HK-2 (cell line): Measurements from ENCODE around the gene NUMBL.

ENCODE experiments used
- DNase-seq: peaks from one replicate; pipeline ENCODE4 v3.0.0-alpha.2; 2018; ENCODE audit not compliant: unreplicated experiment

The NUMBL gene

DNA sequence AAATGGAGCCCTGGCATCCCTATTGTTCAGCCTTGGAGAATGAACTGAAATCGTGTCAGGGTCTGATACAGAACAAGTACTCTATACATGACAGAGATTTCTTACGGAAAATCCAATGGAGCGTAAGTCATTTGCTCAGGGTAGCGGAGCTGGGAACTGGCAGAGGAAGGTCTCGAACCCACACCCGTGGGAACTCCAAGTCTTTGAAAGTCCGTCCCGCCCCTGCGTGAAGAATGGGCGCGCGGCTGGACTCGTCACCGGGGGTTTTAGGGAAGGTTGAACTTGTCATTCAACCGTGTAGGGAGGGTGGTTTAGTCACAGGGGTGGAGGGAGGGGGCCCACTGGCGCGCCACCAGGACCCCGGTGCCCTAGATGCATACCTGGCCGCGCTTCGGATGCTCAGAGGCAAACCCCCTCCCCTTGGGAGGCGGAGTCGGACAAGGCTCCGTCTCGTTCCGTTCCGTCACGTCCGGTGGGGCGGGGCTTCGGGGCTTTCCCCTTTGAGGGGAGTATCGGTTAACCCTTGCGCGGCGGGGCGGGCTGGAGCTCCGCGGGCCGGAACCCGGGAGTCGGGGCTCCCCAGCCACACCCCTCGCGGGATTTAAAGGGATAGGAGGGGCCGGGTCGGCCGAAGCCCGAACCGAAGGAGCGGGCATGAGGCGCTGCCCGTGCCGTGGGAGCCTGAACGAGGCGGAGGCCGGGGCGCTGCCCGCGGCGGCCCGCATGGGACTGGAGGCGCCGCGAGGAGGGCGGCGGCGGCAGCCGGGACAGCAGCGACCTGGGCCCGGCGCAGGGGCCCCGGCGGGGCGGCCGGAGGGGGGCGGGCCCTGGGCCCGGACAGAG is 26.3 kb upstream of the NUMBL start, which contains the start of the genes COQ8B and ITPKC:
Gene COQ8B (minus strand): TSS at position 405 of the 843 bp plus-strand sequence. CDS start 2,254 bp downstream, outside the sequence.
Gene ITPKC (plus strand): TSS at position 631 of the 843 bp plus-strand sequence. CDS start 24 bp downstream, at position 655.
- DNase-seq = peak; percentile 99

DNA sequence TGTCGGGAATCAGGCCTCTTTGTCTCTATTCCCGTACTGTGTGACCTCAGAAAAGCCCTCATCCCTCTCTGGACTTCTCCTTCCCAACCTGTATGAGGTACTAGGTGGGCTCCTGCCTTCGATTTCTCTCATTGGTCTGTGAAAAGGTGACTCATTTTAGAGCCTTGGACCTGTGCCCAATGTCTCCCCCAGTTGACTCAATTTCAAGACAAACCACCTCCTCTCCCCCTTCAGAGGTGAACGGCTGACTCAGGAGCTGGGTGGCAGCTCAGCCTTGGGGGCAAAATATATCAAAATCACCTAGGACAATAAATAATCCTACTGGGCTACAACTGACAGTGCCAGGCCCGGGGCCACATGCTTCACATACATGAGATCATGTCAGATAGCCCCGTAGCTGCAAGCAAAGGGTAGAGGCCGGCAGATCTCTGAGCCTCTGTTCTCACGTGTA is 25.6 kb upstream of the NUMBL start:
- peak; percentile 85 for DNase-seq

DNA sequence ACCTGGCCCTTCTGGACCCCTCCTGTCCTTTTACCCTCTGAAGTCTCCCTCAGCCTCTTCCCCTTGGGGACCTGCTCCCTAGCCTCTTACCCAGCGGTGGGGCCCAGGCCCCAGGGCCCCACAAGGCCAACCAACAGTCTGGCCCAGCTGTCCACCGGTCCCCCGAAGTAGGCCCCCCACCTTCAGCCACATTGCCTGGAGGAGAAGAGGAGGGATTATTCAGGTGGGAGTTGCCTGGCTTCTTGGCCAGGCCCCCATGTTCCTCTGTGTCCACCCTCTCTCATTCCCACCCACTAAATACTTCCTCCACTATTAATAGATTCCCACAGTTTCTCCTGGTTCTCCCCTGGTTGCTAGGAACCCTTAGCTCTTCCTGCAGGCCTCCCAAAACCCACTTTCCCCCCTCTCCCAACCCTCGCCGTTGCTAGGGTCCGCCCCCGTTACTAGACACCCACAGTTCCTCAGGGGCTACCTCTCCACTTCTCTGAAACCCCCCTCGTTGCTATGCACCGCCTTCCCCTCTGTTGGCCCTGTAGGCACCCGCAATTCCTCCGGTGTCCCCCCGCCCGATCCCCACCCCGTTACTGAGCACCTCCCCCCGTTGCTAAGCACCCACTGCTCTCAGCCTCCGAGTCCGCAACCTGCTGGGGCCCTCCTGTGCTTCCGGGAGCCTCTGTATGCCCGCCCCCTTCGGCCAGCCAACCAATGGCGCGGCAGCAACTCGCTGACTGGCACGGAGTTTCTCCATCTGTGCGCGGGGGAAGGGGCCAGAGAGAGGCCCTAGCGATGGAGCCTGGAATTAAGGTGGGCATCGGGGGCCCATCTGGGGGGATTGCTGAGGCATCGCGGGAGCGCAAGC is 24.2 kb upstream of the NUMBL start:
- peak; percentile 95 for DNase-seq

DNA sequence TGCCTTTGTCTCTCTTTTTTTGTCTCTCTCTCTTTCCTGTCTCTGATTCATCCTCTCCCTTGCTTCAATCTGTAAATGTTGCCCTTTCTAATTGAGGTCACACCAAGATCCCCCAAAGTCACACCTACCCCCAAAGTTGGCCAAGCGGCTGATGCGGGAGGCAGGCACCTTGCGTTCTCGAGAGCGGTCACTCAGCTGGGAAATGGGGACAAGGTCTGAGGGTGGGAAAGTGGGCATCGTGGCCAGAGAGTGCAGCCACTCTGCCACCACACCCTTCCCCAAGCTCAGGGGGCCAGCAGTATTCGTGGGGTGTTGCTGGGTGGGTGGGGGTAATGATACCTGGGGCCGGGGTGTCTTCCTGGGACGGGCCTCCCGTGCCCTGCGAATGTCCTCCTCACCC is 23.5 kb upstream of the NUMBL start:
- DNase-seq = no peak

DNA sequence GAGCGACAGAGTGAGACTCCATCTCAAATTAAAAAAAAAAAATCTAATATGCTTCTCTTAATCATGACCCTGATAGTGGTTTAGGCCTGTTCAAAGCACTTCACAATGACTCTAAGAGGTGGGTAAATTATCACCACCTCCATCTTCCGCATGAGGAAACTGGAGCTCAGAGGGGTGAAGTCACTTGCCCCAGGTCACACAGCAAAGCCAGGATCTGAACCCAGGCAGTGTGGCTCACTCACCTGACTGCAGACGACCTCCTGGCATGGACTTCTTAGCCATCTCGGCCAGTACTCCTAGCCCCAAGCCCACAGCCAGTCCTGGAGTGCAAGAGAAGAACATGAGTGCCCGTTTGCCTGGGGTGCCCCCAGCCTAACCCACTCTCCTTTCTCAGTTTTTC is 19.4 kb upstream of the NUMBL start:
- DNase-seq = no peak

DNA sequence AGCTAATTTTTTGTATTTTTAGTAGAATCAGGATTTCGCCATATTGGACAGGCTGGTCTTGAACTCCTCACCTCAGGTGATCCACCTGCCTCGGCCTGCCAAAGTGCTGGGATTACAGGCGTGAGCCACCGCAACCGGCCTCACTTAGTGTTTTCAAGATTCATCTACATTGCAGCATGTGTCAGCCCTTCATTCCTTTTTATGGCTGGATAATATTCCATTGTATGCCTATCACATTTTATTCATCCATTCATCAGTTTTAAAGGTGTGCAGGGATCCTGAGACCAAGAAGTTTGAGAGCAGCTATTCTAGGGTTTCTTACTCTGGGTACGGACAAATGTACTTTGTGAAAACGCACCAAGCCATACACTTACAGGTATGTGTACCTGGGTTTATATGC is 17.2 kb upstream of the NUMBL start:
- no peak for DNase-seq

DNA sequence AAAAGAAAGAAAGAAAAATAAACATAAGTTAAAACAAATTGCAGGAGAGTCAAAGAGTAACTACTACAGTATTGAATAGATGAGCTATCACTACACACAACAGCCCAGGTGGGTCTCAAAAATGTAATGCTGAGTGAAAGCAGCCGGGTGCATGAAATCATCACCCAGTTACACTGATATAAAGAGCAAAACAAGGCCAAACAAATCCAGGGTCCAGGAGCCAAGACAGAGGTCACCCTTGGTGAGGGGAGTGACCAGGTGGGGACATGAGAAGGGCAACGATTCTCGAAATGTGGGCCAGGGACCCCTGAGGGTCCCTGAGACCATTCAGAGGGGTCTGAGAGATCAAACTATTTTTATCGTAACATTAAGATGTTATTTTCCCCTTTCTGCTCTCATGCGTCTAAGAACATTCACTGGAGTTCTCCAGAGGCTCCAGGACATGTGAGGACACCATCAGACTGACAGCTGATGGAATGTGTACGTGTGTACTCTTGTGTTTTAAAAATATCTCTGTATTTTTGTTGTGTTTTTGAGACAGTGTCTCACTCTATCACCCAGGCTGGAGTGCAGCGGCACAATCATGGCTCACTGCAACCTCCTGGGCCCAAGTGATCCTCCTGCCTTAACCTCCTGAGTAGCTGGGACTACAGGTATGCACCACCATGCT is 15.6 kb upstream of the NUMBL start:
- no peak for DNase-seq

DNA sequence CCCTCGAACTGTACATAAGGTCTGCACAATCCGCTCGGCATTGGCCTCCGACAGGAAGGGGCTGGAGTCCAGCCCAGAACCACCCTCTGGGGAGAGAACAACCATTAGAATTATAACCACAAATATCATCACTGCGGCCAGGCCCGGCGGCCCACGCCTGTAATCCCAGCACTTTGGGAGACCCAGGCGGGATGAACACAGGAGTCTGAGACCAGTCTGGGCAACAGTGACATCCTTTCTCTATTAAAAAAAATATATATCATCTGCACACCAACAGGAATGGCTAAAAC is 14.9 kb upstream of the NUMBL start:
- DNase-seq = no peak

DNA sequence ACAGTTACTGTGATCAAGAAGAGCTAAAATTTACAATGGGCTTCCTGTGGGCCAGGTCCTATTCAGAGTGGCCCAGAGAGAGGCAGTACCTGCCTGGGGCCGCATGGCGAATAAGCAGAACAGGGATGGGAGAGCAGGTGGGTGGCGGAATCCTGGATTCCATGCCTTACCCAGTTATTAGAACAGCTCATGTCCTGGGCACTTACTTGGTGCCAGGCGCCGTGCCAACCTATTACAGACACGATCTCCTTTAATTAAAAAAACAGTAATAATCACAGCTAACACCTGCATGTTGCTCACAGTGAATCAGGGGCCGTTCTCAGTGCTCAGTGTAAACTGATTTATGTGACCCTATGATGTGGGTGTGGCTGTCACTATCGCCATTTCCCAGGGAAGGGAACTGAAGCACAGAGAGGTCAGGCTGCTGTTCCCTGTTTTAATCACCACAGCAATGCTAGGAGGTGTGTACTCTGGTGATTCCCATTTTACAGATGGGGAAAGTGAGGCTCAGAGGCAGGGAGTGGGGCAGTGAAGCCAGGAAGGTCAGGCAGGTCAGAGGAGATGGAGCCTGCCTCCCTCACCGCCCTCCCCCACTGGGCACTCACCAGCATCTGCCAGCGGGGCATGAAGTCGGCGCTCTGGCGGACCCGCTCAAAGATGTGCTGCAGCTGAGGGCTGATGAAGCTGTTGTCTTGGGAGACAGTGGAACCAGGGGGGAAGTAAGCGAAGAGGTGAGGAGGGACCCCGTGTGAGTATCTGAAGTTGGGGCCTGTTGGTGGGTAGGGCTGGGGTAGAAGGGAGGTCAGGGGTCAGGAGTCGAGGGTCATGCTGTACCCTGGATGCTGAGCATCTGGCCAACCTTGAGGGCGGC is 14.3 kb upstream of the NUMBL start:
- DNase-seq = no peak

DNA sequence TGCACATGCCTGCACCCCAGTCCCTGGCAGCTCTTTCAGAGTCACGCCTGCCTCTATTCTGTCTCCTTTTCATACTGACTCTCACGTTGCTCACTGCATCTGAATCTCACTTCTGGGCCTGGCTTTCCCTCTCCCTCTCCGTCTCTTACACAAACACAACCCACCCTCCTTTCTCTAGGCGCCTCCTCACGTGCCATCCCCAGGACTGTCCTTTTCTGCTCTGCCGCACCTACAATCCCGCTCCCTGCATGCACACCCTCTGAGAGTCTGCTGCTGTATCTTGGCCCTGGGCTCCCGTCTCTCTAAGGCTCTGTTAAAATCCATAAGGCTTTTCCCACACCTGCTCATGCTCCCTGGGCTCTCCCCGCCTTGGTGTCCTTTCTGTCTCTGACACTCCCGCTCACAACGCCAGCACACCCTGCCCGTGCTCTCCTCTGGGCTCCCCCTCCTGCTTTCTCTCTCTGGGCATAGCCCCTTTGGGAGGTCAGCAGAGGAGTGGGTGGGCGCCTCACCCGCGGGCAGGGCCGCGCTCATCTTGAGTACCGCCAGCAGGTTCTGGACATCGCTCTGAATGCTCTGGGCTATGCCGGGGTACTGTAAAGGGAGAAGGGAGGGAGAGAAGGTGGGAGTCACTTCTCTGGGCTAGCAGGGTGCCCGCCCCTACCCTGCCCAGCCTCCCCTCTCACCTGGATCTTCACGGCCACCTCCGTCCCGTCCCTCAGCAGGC is 12.7 kb upstream of the NUMBL start:
- DNase-seq = no peak

DNA sequence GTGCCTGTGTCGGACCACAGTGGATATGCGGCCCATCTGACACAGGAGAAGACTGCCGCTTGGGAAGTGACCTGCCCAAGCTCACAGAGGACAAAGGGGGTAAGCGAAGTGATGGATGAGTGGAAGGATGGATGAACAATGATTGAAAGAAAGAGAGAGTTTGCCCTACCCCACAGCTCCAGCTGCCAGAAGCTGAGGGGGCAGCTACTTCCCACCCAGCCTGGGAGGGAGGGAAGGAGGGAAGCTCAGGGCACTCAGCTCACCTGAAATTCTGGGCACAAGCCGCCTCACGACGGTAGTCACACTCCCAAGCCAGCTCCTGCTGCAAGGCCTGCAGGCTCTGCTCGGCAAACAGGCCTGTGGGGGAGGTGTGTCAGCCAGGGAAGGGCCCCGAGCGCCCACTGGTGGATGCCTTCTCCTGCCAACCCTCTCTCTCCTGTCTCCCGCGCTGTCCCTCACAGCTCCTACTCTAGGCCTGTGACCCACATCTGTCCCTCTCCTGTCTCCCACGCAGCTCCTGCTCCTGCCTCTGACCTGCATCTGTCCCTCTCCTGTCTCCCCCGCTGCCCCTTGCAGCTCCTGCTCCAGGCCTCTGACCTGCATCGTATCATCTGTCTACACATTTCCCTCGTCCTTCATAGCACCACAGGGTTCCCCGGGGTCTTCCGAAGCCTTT is 12.0 kb upstream of the NUMBL start:
- DNase-seq = no peak

DNA sequence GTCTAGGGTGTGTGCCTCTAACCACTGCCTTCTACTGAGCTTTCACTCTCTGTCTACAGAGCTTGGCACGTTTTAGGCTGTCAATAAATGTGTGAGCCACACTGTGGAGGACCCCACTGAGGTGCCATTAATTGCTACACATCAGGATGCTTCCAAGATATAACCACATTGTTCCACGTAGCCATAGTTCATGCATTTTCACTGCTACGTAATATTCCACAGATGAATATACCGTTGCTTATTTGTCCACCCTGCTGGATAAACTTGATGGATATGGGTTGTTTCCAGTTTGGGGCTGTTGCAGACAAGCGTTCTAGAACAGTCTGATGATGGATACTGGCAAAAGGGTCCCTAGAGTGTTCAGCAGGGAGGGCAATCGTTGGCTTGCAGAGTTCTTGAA is 11.3 kb upstream of the NUMBL start:
- no peak for DNase-seq

DNA sequence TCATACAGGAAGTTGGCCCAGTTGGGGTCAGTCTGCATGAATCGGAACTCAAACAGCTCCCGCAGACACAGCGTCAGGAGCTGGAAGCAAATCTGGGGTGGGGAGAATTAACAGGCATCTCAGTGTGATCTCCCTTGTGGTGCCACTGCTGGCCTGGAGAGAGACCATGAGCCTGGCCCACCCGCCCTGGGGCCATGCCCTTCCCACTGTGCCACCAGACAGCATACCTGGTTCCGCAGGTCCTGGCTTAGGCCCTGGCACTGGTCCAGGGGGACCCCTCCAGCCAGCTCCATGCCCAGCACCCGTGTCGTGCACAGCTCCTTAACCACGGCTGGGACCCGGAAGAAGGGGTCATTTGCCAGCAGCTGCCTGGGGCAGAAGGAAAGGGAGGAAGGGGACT is 9.6 kb upstream of the NUMBL start:
- DNase-seq = no peak

DNA sequence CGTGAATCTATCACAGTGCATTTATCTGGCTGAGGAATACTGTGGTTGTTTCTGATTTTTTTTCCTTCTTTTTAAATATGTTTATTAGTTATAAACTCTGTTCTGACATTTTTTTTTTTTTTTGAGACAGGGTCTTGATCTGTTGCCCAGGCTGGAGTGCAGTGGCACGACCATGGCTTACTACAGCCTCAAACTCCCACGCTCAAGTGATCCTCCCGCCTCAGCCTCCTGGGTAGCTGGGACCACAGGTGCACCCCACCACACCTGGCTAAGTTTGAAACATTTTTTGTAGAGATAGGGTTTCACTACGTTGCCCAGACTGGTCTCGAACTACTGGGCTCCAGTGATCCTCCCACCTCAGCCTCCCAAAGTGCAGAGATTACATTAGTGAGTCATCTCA is 6.6 kb upstream of the NUMBL start:
- no peak for DNase-seq

DNA sequence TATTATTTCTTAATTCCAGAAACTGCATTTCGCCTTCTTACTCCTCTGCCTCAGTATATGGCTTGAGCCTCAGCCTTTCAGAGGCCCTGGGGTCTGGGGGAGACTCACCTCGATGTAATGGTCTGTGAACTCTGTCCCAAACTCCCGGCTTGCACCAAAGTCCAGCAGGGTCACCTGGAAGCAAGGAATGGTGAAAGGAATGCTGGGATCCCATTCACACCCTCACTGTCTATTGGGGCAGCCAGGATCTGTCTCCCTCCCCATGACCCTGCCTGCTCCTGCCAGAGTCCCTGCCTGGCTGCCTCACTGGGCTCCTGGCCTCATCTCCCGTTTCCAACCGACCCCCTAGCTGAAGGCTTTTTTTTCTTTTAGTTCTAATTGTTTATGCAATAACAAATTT is 5.4 kb upstream of the NUMBL start:
- no peak for DNase-seq

DNA sequence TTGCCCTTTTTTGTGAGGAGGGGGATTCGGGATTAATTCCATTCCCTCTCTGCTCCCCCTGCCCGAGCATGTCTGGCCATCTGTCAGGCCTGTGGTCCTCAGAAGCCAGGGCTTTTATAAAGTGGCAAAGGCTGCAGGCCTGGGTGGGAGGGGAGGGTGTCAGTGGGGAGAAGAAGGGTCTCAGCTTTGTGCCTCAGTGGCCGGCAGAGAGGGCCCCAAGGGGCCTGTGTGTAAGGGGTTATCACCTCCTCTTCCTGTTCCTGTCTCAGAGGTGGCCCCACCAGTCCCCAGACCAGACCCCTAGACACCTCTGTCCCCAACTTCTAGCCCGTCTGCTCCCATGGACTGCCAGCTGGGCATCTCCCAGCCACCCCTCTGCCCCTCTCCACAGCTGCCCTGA is 3.4 kb upstream of the NUMBL start:
- no peak for DNase-seq

DNA sequence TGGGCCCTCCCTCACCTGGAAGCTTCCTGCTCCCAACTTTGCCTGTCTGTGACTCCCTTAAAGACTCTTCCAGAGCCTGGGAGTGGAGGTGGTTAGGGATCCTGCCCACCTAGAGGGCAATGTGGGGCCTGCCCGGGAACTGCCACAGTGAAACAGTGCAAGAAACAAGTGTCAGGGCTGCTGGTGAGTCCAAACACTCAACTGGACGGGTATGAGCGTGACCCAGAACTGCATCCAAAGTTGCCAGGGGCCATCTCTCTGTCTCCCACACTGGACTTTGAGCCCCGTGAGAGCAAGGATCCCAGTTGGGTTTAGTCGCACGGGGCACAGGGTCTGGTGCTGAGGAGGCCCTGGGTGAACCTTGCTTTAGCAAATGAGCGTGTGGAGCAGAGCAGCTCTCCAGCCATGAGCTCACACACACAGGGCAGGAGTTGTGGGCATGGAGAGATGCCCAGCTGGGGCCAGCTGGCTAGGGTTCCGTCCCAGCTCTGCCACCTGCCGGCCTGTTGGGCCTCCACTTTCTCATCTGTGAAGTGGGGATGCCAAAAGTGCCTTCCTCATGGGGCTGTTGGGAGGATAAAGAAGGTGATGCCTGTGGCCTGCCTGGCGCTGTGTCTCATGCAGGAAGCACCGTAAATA is 2.8 kb upstream of the NUMBL start:
- no peak for DNase-seq

DNA sequence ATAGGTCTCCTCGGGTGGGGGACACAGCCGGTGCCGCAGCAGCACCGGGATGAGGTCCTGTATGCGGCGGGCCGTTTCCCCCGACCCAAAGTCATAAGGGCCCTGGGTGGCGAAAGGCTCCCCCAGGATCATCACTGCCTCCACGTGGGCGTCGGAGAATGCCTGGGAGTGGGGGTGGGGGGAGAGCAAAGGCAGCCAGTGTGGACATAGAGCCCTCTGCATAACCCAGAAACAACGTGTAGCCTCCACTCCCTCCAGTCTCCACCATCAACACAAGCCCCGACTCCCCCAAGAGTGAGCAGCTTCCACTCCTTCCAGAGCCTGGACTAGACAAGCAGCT is 1.7 kb upstream of the NUMBL start:
- no peak for DNase-seq

DNA sequence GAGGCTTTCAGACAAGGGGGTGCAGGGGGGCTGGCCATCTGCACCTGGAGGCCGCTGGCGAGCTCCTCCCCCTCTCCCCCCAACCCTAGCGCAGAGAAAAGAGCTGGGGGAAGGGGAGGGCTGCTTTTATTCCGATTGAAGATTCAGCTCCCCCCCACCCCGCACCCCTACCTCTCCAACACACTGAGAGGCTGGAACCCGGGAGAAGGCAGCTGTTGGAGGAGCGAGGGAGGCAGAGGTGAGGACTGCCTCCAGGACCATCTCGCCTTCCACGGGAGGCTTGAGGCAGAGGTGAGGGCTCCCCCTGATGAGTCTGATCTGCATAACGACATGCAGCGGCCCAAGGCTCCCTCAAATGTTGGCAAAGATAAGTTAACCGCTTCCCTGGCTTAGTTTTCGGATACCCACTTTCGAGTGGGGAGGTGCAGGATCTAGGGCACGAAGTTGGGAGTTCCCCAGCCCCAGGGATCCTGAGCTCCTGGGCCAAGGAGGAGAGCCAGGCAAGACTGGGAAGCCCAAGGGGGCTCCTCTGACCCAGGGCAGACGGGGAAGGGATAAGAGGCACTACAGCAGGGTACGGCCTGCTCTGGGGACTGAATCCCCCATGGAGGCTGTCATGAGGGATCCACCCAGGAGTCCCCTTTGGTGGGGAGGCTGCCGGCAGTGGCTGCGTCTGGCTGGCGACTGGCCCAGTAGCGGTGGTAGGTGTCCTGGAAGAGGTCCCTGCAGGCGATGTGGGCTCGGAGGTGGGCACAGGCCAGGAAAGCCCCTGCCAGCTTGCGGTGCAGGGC is 1.2 kb upstream of the NUMBL start:
- DNase-seq = no peak
